ENCODE results near the gene ANKRD39.
"Not testable (repeated sequence)": the region's sequence is repeated elsewhere in the genome, so short reads cannot be mapped to it uniquely, and the experiment has no call there.

The ANKRD39 gene

GRCh38 chr2:96870626-96871255 lies 12.9 kb upstream of the ANKRD39 start:
- DNase-seq (ENCODE audit: low read depth): peak; percentile 43

- DNase-seq (ENCODE audit: low read depth): peak; percentile 39
Measured at GRCh38 chr2:96869822-96870625, 12.2 kb upstream of the ANKRD39 start, which contains the start of gene SEMA4C. Gene SEMA4C, minus strand, starts transcription at chr2:96870080. Its CDS starts 2,194 bp downstream, at chr2:96867886.

DNA sequence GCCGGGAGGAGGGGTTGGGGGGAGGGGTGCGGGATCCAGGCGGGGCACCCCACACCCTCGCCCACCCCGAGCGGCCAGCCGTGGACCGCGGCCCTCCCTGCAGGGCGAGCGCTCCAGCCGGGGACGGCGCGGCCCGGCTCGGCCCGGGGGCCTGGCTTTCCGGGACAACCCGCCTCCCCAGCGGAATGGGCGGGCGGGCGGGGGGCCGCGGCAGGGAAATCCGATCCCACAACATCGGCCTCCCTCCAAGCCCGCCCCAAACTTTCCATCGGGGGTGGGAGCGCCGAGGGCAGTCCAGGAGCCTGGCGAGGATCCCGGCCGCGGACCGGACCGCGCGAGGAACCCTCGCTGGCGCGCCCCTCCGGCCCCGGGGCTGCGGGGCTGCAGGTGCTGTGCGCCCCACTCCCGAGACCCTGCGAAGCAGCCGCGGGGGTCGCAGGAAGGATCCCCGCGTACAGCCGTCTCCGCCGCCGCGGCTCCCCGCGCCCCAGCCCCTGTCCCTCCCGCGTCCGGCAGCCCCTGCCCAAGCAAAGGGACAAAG lies 11.5 kb upstream of the ANKRD39 start:
- no peak for DNase-seq (ENCODE audit: low read depth)

GRCh38 chr2:96868555-96869280 lies 10.9 kb upstream of the ANKRD39 start:
- DNase-seq (ENCODE audit: low read depth): peak; percentile 51

DNA sequence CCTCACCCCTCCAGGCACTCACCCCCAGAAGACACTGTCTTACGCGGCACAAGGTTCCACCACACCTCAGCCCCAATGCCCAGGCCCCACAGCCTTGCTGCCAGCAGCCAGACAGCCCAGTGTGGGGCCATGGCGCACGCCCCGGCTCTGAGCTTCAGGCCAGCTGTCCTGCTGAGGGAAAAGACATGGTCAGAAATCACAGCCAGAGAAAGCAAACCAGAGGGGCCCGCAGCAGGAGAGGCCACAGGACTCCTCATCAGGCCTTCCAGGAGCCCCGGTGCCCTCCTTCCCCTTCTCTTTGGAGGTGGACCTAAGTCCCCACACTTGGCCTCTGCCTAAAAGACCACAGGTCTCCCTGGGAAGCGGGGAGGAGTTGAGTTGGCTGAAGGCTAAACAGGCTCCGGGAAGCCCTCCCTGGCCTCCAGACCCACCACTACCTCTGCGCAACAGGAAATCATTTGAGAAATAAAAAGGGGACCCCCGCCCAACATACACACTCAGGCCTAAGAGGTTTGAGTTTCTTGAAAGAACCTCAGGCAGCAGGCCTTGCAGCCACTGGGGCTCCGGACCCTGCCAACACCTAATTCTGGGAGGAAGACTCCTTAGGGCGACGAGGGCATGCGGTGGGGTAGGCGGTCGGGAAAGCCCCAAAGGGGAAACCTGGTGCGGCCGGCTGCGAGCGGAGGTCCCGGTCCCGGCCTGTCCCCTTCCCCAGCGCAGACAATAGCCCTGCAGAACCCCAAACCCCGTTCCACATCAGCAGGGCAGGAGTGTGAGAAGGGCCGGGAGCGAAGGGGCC lies 10.1 kb upstream of the ANKRD39 start:
- DNase-seq (ENCODE audit: low read depth): no peak

DNA sequence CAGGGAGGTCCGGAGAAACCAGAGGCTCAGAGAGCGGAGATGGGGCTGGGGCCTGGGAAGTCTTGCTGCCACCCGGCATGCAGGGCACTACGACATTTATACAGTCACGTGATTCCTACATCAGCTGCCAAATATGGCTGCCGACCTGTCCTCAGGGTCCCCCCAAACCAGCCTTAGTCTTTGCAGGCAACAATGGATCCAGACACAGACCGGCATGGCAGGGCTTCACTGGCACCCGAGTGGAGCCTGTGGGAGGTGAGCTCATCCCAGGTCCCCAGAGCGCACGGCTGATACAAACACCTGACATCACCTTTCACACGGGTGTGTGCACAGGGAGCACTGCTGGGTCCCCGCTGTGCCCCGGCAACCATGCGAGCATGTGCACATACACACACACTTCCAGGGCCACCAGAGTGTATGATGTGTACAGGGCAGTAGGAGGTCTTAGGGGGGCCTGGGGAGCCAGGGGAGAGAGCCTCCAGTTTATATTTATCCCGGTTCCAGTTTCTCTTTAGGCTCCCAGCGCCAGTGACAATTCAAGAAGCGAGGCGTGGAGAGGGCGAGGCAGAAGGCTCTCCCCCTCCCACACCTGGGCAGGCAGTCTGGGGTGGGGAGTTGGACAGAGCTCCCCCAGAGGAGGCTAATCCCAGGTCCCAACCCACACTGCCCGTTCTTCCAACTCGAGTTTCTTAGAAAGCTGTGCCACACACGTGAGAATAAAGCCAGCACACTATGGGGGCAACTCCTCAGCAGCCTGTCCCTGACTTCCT lies 9.4 kb upstream of the ANKRD39 start:
- DNase-seq (ENCODE audit: low read depth): no peak

DNA sequence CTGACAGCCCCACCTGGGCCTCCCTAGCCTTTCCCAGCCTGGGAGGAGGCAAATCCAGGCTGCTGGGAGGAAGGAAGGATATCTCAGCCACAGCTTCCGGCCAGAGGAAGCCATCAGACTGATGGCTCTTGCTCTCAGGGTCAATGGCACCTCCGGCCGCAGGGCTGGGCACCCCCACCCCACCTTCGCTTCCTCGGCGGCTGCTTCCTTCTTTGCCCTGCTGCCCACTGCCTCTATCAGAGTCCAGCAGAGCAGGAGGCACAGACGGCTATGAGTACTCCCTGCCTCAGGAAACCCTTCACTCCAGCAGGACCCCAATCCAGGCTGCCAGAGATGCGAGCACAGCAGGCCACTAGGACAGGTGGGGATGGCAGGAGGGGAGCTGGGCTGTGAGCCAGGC lies 8.8 kb upstream of the ANKRD39 start:
- DNase-seq (ENCODE audit: low read depth): no peak

DNA sequence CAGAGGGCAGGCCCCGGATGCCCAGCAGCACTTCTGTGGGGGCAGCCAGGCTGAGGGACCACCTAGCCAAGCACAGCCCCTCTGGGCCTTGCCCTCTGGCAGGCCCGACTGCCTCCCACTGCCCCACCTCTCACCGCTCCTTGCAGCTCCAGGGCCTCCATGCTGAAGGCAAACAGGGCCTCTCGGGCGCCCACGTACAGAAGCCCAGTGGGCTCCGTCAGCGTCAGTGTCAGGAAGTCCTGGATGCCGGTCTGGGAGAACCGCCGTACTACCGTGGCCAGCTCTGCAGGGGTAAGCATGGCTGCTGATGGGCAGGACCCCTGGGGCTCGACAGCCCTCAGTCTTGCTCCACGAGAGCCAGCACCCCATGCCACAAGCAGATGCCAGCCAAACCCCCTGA lies 8.3 kb upstream of the ANKRD39 start:
- no peak for DNase-seq (ENCODE audit: low read depth)

DNA sequence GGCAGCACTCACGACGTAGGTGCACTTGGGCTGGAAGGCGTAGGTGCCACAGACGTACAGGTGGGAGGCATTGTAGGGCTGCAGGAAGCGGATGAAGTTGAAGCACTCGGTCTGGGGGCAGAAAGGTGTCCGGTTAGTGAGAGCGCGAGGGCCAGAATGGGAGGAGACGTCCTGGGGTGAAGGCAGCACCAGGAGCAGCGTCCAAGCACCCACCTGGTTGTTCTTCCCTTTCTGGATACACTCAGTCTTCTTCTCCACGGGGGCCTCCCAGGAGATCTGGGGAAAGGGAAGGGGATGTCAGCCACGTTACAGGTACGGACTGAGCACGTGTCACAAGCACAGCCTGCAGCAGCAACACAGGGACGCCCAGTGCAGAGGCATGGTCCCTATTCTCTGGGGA lies 7.8 kb upstream of the ANKRD39 start:
- DNase-seq (ENCODE audit: low read depth): no peak

GRCh38 chr2:96864343-96865091 lies 6.7 kb upstream of the ANKRD39 start:
- no peak for DNase-seq (ENCODE audit: low read depth)

DNA sequence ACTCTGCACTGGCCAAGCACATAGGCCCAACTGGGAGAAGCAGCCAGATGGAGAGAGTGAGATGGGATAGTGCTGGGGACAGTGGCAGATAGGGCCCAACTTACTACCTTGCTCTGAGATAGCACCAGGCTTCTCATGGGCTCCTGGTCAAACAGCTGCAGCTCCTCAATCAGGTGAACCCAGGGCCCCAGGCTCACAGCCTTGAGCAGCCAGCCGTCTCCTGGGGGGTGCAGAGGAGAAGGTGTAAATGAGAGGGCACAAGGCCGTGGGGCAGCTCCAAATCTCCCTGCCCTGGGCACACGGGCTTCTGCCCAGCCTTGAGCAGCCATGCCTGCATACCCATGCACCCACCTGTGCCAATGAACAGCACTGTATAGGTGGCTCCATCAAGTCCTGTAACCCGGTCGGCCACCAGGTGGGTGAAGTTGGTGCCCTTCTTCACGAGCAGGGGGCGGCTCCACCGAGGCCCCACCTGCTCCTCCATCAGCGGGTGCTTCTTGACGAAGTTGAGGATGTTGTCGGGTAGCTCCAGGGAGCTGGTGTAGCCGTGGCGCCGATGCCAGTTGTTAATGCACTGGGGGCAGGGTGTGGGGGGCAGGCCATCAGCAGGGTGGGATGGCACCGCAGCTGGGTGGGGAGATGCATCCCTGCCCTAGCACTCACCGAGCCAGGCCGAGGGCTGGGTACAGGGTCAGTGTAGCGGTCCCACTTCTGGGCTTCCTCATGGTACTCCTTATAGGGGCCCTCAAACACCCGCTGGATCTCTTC lies 5.9 kb upstream of the ANKRD39 start:
- DNase-seq (ENCODE audit: low read depth): no peak

GRCh38 chr2:96863056-96863455 lies 5.2 kb upstream of the ANKRD39 start:
- DNase-seq (ENCODE audit: low read depth): not testable (repeated sequence)

GRCh38 chr2:96861074-96861473 lies 3.3 kb upstream of the ANKRD39 start:
- no peak for DNase-seq (ENCODE audit: low read depth)

GRCh38 chr2:96860065-96861029 lies 2.5 kb upstream of the ANKRD39 start:
- no peak for DNase-seq (ENCODE audit: low read depth)

DNA sequence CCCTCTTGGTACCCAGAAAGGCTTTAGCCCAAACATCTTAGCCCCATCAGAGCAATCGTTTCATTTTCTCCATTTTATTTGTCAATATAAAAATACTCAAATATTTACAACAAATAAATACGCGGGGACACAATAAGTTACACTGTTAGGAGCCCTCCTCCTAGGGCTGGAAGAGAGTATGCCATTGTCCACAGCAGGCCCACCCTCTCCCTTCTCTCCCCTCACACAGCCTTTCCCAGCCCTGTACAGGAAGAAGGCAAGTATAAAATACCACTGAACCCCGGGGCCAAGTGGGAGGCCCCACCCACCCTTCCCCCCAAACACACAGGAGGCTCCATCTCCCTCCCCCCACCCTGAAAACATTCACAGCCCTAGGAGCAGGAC lies 1.9 kb upstream of the ANKRD39 start:
- no peak for DNase-seq (ENCODE audit: low read depth)

- DNase-seq (ENCODE audit: low read depth): no peak
Measured at GRCh38 chr2:96859099-96859649, 1.4 kb upstream of the ANKRD39 start.

GRCh38 chr2:96856776-96857666 lies 795 bp downstream of the ANKRD39 start:
- DNase-seq (ENCODE audit: low read depth): no peak

Data from stimulated activated CD8-positive, alpha-beta memory T cell treated with anti-CD3 and anti-CD28 coated beads, Interleukin-4, amount 100 ng/mL, for 24 hours (primary cell).